ENCODE measurements around the gene MYLIP.

DNA sequence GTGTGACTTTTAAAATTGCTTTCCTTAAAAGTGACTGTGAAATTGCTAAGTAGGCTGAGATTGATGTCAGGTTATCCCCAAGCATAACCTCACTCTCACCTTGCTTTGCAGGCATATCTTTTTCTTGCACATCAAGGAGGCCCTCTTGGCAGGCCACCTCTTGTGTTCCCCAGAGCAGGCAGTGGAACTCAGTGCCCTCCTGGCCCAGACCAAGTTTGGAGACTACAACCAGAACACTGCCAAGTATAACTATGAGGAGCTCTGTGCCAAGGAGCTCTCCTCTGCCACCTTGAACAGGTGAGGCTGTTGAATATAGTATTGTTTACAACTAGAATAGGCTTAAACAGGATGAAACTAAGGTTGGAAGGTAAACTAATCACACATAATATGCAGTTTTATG, 12.6 kb downstream of the MYLIP start:
- TF ChIP-seq, protein P1, sequence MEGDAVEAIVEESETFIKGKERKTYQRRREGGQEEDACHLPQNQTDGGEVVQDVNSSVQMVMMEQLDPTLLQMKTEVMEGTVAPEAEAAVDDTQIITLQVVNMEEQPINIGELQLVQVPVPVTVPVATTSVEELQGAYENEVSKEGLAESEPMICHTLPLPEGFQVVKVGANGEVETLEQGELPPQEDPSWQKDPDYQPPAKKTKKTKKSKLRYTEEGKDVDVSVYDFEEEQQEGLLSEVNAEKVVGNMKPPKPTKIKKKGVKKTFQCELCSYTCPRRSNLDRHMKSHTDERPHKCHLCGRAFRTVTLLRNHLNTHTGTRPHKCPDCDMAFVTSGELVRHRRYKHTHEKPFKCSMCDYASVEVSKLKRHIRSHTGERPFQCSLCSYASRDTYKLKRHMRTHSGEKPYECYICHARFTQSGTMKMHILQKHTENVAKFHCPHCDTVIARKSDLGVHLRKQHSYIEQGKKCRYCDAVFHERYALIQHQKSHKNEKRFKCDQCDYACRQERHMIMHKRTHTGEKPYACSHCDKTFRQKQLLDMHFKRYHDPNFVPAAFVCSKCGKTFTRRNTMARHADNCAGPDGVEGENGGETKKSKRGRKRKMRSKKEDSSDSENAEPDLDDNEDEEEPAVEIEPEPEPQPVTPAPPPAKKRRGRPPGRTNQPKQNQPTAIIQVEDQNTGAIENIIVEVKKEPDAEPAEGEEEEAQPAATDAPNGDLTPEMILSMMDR (IDR thresholded peaks at IDR 0.05), result no peak
- TF ChIP-seq POLR2A (IDR thresholded peaks at IDR 0.05), result no peak
